ENCODE results near the gene HLA-G.

Gene HLA-G

DNA sequence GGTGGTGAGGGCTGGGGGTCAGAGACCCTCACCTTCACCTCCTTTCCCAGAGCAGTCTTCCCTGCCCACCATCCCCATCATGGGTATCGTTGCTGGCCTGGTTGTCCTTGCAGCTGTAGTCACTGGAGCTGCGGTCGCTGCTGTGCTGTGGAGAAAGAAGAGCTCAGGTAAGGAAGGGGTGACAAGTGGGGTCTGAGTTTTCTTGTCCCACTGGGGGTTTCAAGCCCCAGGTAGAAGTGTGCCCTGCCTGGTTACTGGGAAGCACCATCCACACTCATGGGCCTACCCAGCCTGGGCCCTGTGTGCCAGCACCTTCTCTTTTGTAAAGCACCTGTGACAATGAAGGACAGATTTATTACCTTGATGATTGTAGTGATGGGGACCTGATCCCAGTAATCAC is 2.1 kb downstream of the HLA-G start:
- no peak overlapping the region for H3K4me3 Mint-ChIP-seq
- ATAC-seq (replicated peaks) (no peak), DNase-seq (no peak)
- H3K9me3 Mint-ChIP-seq, result no peaks in the 10 kb centered on the region
- peaks cover 87 to 100% of the 10 kb centered on the region in 2 donors for H3K27me3 Mint-ChIP-seq
- peaks cover 0 to 5% of the 10 kb centered on the region in 2 donors for H3K4me1 Mint-ChIP-seq (ENCODE audit: low read depth in 2 of 2)
- no peaks in the 10 kb centered on the region for H3K36me3 Mint-ChIP-seq (ENCODE audit: insufficient read depth)
- no peak overlapping the region for H3K27ac Mint-ChIP-seq

GRCh38 chr6:29830409-29830808 is 2.8 kb downstream of the HLA-G start:
- no peak for ATAC-seq (replicated peaks)
- H3K4me1 Mint-ChIP-seq (ENCODE audit: low read depth in 2 of 2), result peaks cover 0 to 7% of the 10 kb centered on the region in 2 donors
- no peak for DNase-seq
- H3K9me3 Mint-ChIP-seq, result no peaks in the 10 kb centered on the region
- no peaks in the 10 kb centered on the region for H3K36me3 Mint-ChIP-seq (ENCODE audit: insufficient read depth)
- peaks cover 86 to 100% of the 10 kb centered on the region in 2 donors for H3K27me3 Mint-ChIP-seq
- no peak overlapping the region for H3K4me3 Mint-ChIP-seq
- H3K27ac Mint-ChIP-seq, result no peak overlapping the region

- Mint-ChIP-seq H3K4me3 (no peak overlapping the region), H3K36me3 (ENCODE audit: insufficient read depth) (no peaks in the 10 kb centered on the region), H3K27ac (no peak overlapping the region), H3K27me3 (peaks cover 82 to 93% of the 10 kb centered on the region in 2 donors), H3K4me1 (ENCODE audit: low read depth in 2 of 2) (peaks cover 0 to 7% of the 10 kb centered on the region in 2 donors), H3K9me3 (no peaks in the 10 kb centered on the region)
- no peak for ATAC-seq (replicated peaks)
- DNase-seq, result no peak
These were observed 4.2 kb downstream of the HLA-G start for GRCh38 chr6:29831776-29832175.

DNA sequence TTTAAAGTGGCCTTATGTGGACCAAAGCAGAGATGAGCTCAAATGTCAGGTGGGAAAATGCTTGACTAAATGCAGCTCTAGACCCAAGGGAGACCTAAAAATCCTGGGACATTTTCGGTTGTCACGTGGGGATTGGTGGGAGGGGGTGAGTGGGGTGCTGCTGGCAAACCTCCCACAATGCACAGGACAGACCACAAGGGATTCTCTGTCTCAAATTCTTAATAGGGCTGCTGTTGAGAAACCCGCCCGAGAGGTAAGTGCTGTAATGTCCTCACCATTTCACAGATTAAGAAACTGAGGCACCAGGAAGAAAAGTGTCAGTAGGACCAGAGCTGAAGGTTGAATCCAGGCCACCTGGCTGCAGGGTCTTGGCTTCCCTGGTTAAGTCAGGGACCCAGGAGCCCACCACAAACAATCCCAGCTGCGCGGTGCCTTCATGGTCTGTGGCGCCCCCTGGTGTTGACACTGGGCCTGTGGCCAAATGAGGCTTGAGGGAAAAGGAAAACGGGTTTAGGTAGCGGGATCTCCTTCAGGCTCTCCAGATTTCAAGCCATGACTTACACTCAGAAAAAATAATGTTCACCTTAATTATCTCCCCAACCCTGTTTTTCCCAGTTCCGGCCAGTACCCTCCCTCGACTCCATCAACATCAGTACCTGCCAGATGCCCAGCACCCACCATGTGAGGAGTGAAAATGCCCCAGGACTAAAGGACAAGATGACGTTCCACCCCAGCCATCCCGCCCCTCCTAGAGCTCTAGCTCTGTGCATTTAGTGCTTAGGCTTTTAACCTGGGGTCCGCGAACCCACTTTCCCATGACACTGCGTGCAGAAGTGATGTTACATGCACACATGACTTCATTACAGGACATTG is 7.2 kb downstream of the HLA-G start:
- Mint-ChIP-seq H3K27ac (no peak overlapping the region), H3K4me3 (no peak overlapping the region), H3K36me3 (ENCODE audit: insufficient read depth) (no peaks in the 10 kb centered on the region), H3K27me3 (peaks cover 75 to 84% of the 10 kb centered on the region in 2 donors), H3K4me1 (ENCODE audit: low read depth in 2 of 2) (peaks cover 0 to 2% of the 10 kb centered on the region in 2 donors), H3K9me3 (no peaks in the 10 kb centered on the region)
- ATAC-seq (replicated peaks) (peak; percentile 52), DNase-seq (peak; percentile 49 to 61 (median 53))

DNA sequence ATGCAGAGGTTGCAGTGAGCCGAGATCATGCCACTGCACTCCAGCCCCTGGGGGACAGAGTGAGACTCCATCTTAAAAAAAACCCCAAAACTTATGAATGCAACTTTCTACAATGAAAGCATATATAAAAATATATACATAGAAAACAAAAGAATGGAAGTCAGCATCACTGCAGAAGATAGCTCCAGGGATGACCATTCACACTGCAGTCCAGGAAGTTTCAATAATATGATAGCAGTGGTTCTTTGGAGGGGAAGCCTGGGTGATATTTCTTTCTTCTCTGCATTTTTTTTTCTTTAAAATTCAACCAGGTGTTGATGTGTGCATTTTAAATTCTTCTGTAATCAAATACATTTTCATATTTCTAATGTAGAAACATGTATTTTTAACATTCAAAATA is 12.3 kb downstream of the HLA-G start:
- H3K27me3 Mint-ChIP-seq, result peaks cover 38 to 54% of the 10 kb centered on the region in 2 donors

DNA sequence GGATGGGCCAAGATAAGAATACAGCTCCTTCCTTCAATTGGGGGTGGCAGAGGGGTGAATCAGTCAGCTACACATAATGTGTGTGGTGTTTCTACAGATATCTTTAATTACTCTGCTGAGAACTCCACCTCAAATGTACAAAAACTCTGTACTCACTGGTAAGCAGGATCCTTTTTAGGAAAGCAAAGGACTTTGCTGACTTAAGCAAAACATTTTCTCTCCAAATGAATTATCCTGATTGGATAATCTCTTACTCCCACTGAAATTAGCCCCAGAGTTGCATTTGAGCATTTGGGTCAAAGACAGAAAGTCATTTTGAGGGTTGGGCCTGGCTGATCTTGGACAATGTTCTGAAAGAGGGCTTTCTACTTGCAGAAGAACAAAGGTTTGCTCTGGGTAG is 13.4 kb downstream of the HLA-G start:
- H3K4me3 Mint-ChIP-seq, result no peak overlapping the region
- H3K36me3 Mint-ChIP-seq (ENCODE audit: insufficient read depth), result no peaks in the 10 kb centered on the region
- no peak for DNase-seq
- no peak for ATAC-seq (replicated peaks)
- H3K4me1 Mint-ChIP-seq (ENCODE audit: low read depth in 2 of 2), result no peaks in the 10 kb centered on the region
- peaks cover 40 to 57% of the 10 kb centered on the region in 2 donors for H3K27me3 Mint-ChIP-seq
- H3K9me3 Mint-ChIP-seq, result no peaks in the 10 kb centered on the region
- no peak overlapping the region for H3K27ac Mint-ChIP-seq

More for the DNA sequence above, 12.3 kb downstream of the HLA-G start:
- no peak overlapping the region for H3K4me3 Mint-ChIP-seq
- no peak for ATAC-seq (replicated peaks)
- H3K27ac Mint-ChIP-seq, result no peak overlapping the region
- no peak for DNase-seq
- no peaks in the 10 kb centered on the region for H3K36me3 Mint-ChIP-seq (ENCODE audit: insufficient read depth)
- peaks cover 0 to 2% of the 10 kb centered on the region in 2 donors for H3K4me1 Mint-ChIP-seq (ENCODE audit: low read depth in 2 of 2)
- no peaks in the 10 kb centered on the region for H3K9me3 Mint-ChIP-seq

- DNase-seq, result no peak
- ATAC-seq (replicated peaks), result no peak
- no peaks in the 10 kb centered on the region for H3K9me3 Mint-ChIP-seq
- H3K27me3 Mint-ChIP-seq, result peaks cover 48 to 69% of the 10 kb centered on the region in 2 donors
- no peak overlapping the region for H3K27ac Mint-ChIP-seq
- peaks cover 12 to 13% of the 10 kb centered on the region in 2 donors for H3K4me1 Mint-ChIP-seq (ENCODE audit: low read depth in 2 of 2)
- no peak overlapping the region for H3K4me3 Mint-ChIP-seq
- H3K36me3 Mint-ChIP-seq (ENCODE audit: insufficient read depth), result peaks cover 7% of the 10 kb centered on the region
These were observed 17.9 kb downstream of the HLA-G start for GRCh38 chr6:29845405-29846006.

- ATAC-seq (replicated peaks), result peak; percentile 94
- H3K27me3 Mint-ChIP-seq, result peaks cover 65 to 88% of the 10 kb centered on the region in 2 donors
- H3K9me3 Mint-ChIP-seq, result no peaks in the 10 kb centered on the region
- H3K4me1 Mint-ChIP-seq (ENCODE audit: low read depth in 2 of 2), result peaks cover 12 to 13% of the 10 kb centered on the region in 2 donors
- H3K36me3 Mint-ChIP-seq (ENCODE audit: insufficient read depth), result peaks cover 7% of the 10 kb centered on the region
- peak; percentile 82 to 86 (median 83) for DNase-seq
- no peak overlapping the region for H3K27ac Mint-ChIP-seq
- peak overlapping the region in 1 of 2 donors; percentile 47 for H3K4me3 Mint-ChIP-seq
These were observed 20.4 kb downstream of the HLA-G start for GRCh38 chr6:29847871-29848630.

DNA sequence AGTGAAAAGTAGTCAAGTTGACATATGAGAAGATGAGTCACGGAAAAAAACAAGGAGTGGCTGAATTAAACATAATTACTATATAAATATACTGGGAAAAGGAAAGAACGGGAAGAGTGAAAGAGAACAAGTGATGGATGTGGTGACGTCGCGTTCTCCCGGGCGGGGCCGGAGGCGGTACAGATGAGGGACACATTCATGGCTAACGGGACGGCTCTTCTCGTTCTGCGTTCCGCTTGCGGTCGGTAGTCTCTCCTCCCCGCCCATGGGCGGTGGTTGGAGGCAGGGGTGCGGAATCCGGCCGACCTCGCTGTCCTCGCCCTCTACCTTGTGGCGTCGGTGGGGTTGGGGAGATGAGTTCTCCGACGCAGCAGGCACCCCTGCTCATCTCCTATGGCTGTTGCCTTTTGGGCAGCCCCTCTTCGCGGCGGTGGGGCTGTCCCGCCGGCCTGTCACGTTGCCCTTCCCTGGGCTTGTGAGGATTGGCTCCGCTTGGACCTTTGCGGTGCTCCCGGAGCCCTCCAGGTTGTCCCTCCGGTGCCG is 22.5 kb downstream of the HLA-G start:
- DNase-seq (peak in 1 of 3 experiments; percentile 10), ATAC-seq (replicated peaks) (peak; percentile 46)
- Mint-ChIP-seq H3K27me3 (peaks cover 76 to 92% of the 10 kb centered on the region in 2 donors), H3K27ac (peak overlapping the region in 1 of 2 donors; percentile 52), H3K4me3 (peak overlapping the region; percentile 58 to 66), H3K9me3 (no peaks in the 10 kb centered on the region), H3K36me3 (ENCODE audit: insufficient read depth) (peaks cover 7% of the 10 kb centered on the region), H3K4me1 (ENCODE audit: low read depth in 2 of 2) (peaks cover 12 to 13% of the 10 kb centered on the region in 2 donors)

DNA sequence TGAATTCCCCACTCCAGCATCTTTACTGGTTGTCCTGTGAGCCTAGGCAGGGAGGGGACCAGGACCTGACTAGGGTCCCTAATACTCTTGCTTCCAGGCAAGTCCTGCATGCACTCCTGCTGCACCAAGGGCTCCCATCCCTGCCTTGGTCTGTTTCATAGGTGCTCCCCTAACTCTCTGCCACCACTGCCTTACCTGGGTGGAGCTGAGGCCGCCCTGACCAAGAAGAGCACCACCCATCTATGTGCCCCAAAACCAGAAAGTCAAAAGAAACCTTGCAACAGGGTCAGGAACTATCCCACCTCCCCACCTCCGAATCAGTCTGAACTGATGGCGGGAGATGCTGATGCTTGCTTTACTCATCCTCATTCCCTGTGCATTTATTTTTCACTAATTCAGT is 23.6 kb downstream of the HLA-G start:
- peaks cover 70 to 88% of the 10 kb centered on the region in 2 donors for H3K27me3 Mint-ChIP-seq
- H3K36me3 Mint-ChIP-seq (ENCODE audit: insufficient read depth), result peaks cover 7% of the 10 kb centered on the region
- H3K4me1 Mint-ChIP-seq (ENCODE audit: low read depth in 2 of 2), result peaks cover 12 to 13% of the 10 kb centered on the region in 2 donors
- H3K9me3 Mint-ChIP-seq, result no peaks in the 10 kb centered on the region
- ATAC-seq (replicated peaks), result no peak
- H3K4me3 Mint-ChIP-seq, result no peak overlapping the region
- H3K27ac Mint-ChIP-seq, result no peak overlapping the region
- DNase-seq, result no peak

GRCh38 chr6:29853245-29853644 is 25.6 kb downstream of the HLA-G start:
- Mint-ChIP-seq H3K27me3 (peaks cover 68 to 85% of the 10 kb centered on the region in 2 donors), H3K9me3 (no peaks in the 10 kb centered on the region), H3K4me3 (no peak overlapping the region), H3K36me3 (ENCODE audit: insufficient read depth) (peaks cover under 1% of the 10 kb centered on the region), H3K4me1 (ENCODE audit: low read depth in 2 of 2) (peaks cover 9% of the 10 kb centered on the region in 2 donors), H3K27ac (no peak overlapping the region)
- DNase-seq, result no peak
- ATAC-seq (replicated peaks), result no peak

DNA sequence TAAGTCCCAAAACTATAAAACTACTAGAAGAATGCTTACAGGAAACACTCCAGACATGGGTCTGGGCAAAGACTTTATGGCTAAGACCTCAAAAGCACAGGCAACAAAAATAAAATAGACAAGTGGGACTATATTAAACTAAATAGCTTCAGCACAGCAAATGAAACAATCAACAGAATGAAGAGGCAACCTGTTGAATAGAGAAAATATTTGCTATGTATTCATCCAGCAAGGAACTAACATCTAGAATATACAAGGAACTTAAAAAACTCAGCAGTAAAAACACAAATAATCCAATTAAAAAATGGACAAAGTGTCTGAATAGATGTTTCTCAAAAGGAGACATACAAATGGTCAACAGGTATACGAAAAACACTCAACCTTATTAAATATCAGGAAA is 30.4 kb downstream of the HLA-G start:
- ATAC-seq (replicated peaks), result no peak
- Mint-ChIP-seq H3K27me3 (peaks cover 46 to 67% of the 10 kb centered on the region in 2 donors), H3K36me3 (ENCODE audit: insufficient read depth) (peaks cover 3% of the 10 kb centered on the region)

More for the DNA sequence above, 30.4 kb downstream of the HLA-G start:
- no peak for DNase-seq
- no peaks in the 10 kb centered on the region for H3K4me1 Mint-ChIP-seq (ENCODE audit: low read depth in 2 of 2)
- no peak overlapping the region for H3K4me3 Mint-ChIP-seq
- no peaks in the 10 kb centered on the region for H3K9me3 Mint-ChIP-seq
- no peak overlapping the region for H3K27ac Mint-ChIP-seq

Data from effector memory CD8-positive, alpha-beta T cell (primary cell).